ENCODE data around the gene ANKRD61.
A peak's percentile ranks its signal among the peaks of the same experiment; 100 is the strongest.
"Not testable (repeated sequence)": the region's sequence is repeated elsewhere in the genome, so short reads cannot be mapped to it uniquely, and the experiment has no call there.

The ANKRD61 gene

DNA sequence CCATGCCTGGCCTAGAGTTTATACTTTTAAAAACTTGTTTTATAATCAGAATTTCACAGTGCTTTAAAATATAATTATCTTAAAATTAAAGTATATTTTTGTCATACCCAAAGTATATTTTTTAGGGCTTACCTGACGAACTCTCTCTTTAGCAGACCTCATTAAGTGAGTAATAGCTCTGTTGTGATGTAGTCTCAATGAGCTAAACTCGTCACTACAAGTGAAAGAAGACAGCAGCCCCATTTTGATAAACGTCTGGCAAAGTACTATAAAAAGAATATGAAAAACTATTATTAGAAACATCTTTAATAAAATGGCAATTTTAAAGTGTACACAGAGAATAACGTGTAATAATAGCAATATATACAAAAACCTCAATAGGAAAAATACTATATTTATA is 18.6 kb downstream of the ANKRD61 start:
- no peak overlapping the region for H3K27ac ChIP-seq (ENCODE audit: low read depth, low read length)
- H3K36me3 ChIP-seq (ENCODE audit: control insufficient read depth, insufficient read depth, low read length) = peaks cover 8% of the 10 kb centered on the region
- no peaks in the 10 kb centered on the region for H3K27me3 ChIP-seq (ENCODE audit: control insufficient read depth, insufficient read depth, low read length)
- no peak overlapping the region for H3K4me3 ChIP-seq (ENCODE audit: low read length)
- H3K4me1 ChIP-seq (ENCODE audit: control insufficient read depth, insufficient read depth, low read length) = no peaks in the 10 kb centered on the region
- H3K9ac ChIP-seq (ENCODE audit: low read length) = no peak overlapping the region

DNA sequence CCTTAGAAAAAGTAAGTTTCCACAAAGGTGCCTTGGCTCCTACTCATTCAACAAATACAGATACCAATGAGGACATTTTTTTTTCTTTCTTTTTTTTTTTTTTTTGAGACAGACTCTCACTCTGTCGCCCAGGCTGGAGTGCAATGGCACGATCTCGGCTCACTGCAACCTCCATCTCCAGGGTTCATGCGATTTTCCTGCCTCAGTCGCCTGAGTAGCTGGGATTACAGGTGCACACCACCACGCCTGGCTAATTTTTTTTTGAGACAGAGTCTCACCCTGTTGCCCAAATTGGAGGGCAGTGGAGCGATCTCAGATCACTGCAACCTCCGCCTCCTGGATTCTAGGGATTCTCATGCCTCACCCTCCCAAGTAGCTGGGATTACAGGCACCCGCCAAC is 20.0 kb downstream of the ANKRD61 start:
- not testable (repeated sequence) for H3K9ac ChIP-seq (ENCODE audit: low read length); H3K27me3 ChIP-seq (ENCODE audit: control insufficient read depth, insufficient read depth, low read length); H3K27ac ChIP-seq (ENCODE audit: low read depth, low read length); H3K36me3 ChIP-seq (ENCODE audit: control insufficient read depth, insufficient read depth, low read length); H3K4me1 ChIP-seq (ENCODE audit: control insufficient read depth, insufficient read depth, low read length); H3K4me3 ChIP-seq (ENCODE audit: low read length)

GRCh38 chr7:6056616-6057015 is 25.4 kb downstream of the ANKRD61 start:
- peaks cover 4% of the 10 kb centered on the region for H3K4me1 ChIP-seq (ENCODE audit: control insufficient read depth, insufficient read depth, low read length)
- H3K4me3 ChIP-seq (ENCODE audit: low read length) = no peak overlapping the region
- no peak overlapping the region for H3K9ac ChIP-seq (ENCODE audit: low read length)
- no peaks in the 10 kb centered on the region for H3K27me3 ChIP-seq (ENCODE audit: control insufficient read depth, insufficient read depth, low read length)
- no peaks in the 10 kb centered on the region for H3K36me3 ChIP-seq (ENCODE audit: control insufficient read depth, insufficient read depth, low read length)
- H3K27ac ChIP-seq (ENCODE audit: low read depth, low read length) = no peak overlapping the region

GRCh38 chr7:6057316-6058129 is 26.3 kb downstream of the ANKRD61 start:
- Histone ChIP-seq H3K4me1 (ENCODE audit: control insufficient read depth, insufficient read depth, low read length) (peaks cover 4% of the 10 kb centered on the region), H3K36me3 (ENCODE audit: control insufficient read depth, insufficient read depth, low read length) (no peaks in the 10 kb centered on the region), H3K9ac (ENCODE audit: low read length) (no peak overlapping the region), H3K4me3 (ENCODE audit: low read length) (peak overlapping the region; percentile 75), H3K27ac (ENCODE audit: low read depth, low read length) (no peak overlapping the region), H3K27me3 (ENCODE audit: control insufficient read depth, insufficient read depth, low read length) (no peaks in the 10 kb centered on the region)

DNA sequence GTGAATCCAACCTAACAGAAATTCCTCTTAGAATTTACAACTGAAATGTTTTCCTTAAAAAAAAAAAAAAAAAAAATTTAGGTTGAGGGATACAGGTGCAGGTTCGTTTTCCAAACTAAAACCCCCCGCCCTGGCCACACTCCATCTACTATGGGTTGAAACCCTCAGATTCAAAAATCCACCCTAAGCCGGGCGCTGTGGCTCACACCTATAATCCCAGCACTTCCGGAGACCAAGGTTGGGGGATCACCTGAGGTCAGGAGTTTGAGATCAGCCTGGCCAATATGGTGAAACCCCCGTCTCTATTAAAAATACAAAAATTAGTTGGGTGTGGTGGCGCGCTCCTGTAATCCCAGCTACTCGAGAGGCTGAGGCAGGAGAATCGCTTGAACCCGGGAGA is 28.8 kb downstream of the ANKRD61 start:
- not testable (repeated sequence) for H3K9ac ChIP-seq (ENCODE audit: low read length); H3K4me1 ChIP-seq (ENCODE audit: control insufficient read depth, insufficient read depth, low read length); H3K4me3 ChIP-seq (ENCODE audit: low read length); H3K36me3 ChIP-seq (ENCODE audit: control insufficient read depth, insufficient read depth, low read length); H3K27ac ChIP-seq (ENCODE audit: low read depth, low read length); H3K27me3 ChIP-seq (ENCODE audit: control insufficient read depth, insufficient read depth, low read length)

DNA sequence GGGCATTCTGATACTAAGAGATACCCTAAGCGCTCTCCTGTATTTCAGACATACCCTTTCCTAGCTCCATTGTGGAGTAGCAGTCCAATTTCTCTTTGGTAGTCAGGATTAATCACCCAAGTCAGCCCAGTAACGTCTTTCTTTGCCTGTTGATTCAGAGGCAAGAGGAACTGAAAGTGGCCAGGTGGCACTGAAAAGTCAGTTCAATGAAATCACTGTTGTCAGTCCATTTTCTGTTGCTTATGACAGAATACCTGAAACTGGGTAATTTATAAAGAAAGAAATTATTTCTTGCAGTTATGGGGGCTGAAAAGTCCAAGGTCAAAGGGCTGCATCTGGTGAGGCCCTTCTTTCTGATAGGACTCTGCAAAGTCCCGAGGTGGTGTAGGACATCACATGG is 40.2 kb downstream of the ANKRD61 start:
- Histone ChIP-seq H3K4me3 (ENCODE audit: low read length) (no peak overlapping the region), H3K27ac (ENCODE audit: low read depth, low read length) (no peak overlapping the region), H3K27me3 (ENCODE audit: control insufficient read depth, insufficient read depth, low read length) (no peaks in the 10 kb centered on the region), H3K4me1 (ENCODE audit: control insufficient read depth, insufficient read depth, low read length) (no peaks in the 10 kb centered on the region), H3K9ac (ENCODE audit: low read length) (no peak overlapping the region), H3K36me3 (ENCODE audit: control insufficient read depth, insufficient read depth, low read length) (no peaks in the 10 kb centered on the region)

GRCh38 chr7:6074612-6075380 is 43.6 kb downstream of the ANKRD61 start:
- Histone ChIP-seq H3K36me3 (ENCODE audit: control insufficient read depth, insufficient read depth, low read length) (no peaks in the 10 kb centered on the region), H3K9ac (ENCODE audit: low read length) (no peak overlapping the region), H3K4me3 (ENCODE audit: low read length) (no peak overlapping the region), H3K27ac (ENCODE audit: low read depth, low read length) (no peak overlapping the region), H3K4me1 (ENCODE audit: control insufficient read depth, insufficient read depth, low read length) (no peaks in the 10 kb centered on the region), H3K27me3 (ENCODE audit: control insufficient read depth, insufficient read depth, low read length) (no peaks in the 10 kb centered on the region)

DNA sequence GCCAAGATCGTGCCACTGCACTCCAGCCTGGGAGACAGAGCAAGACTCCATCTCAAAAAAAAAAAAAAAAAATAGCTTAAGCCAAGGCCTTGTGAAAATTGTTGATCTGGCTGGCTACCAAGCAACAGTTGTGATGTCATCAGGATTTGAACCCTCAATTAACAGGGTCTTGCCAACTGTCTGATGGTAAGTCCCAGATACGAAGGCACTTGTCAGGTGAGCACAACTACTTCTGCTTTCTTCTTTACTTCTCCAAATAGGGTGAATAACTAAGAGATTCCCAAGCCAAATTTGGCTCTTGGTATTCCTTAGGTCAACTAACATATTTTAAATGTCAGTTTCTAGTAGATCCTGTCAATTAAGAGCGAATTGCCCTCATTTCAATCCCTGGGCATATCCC is 47.4 kb downstream of the ANKRD61 start:
- Histone ChIP-seq H3K27ac (ENCODE audit: low read depth, low read length) (no peak overlapping the region), H3K4me1 (ENCODE audit: control insufficient read depth, insufficient read depth, low read length) (no peaks in the 10 kb centered on the region)

DNA sequence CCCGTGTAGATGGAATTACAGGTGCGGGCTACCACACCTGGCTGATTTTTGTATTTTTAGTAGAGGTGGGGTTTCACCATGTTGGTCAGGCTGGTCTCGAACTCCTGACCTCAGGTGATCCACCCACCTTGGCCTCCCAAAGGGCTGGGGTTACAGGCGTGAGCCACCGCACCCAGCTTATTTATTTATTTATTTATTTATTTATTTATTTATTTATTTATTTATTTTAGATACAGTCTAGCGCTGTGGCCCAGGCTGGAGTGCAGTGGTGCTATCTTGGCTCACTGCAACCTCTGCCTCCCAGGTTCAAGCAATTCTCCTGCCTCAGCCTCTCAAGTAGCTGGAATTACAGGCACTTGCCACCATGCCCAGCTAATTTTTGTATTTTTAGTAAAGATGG is 51.9 kb downstream of the ANKRD61 start:
- not testable (repeated sequence) for H3K36me3 ChIP-seq (ENCODE audit: control insufficient read depth, insufficient read depth, low read length); H3K9ac ChIP-seq (ENCODE audit: low read length); H3K4me3 ChIP-seq (ENCODE audit: low read length); H3K27ac ChIP-seq (ENCODE audit: low read depth, low read length); H3K27me3 ChIP-seq (ENCODE audit: control insufficient read depth, insufficient read depth, low read length); H3K4me1 ChIP-seq (ENCODE audit: control insufficient read depth, insufficient read depth, low read length)

More for the DNA sequence above, 47.4 kb downstream of the ANKRD61 start:
- Histone ChIP-seq H3K9ac (ENCODE audit: low read length) (no peak overlapping the region), H3K36me3 (ENCODE audit: control insufficient read depth, insufficient read depth, low read length) (no peaks in the 10 kb centered on the region), H3K4me3 (ENCODE audit: low read length) (no peak overlapping the region), H3K27me3 (ENCODE audit: control insufficient read depth, insufficient read depth, low read length) (no peaks in the 10 kb centered on the region)
